GM19239 (cell line): ENCODE measurements around the gene GLRX5.
"Not testable (repeated sequence)": the region's sequence is repeated elsewhere in the genome, so short reads cannot be mapped to it uniquely, and the experiment has no call there.

ENCODE experiments used
- DNase-seq: peaks from one replicate; pipeline ENCODE4 v3.0.0; 2011; ENCODE audit warnings: low spot score; ENCODE audit not compliant: insufficient read length
- FAIRE-seq: peaks from 2 replicates; lab custom pipeline; 2011; peaks lifted over from hg19 to GRCh38; lab: Jason Lieb, UNC

Gene GLRX5

DNA sequence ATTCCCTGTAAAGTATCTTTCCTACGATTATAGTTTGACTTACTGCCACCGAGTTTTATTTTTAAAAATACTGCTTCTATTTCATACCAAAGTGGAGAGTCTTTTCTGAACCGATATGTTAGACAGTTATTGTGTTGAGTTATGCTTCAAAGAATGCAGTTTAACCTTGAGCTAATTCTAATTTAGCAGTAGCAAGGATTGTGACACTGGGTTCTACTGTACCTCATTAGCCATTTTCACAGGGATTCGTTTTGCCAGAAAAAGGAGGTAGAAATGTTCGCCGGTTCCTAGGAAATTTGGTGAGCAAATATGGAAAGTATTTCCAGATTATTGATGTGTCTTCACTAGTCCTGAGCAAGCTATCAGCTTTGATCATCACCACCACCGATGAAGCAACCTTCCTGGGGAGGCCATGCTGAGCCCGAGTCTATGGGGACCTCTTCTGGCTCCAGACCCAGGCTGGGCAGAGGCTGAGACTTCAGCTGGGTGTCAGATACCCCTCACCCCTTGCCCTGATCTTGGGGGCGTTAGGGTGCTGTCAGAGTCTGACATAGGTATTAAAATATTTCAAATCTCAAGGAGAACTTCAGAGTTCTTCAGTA lies 13.6 kb downstream of the GLRX5 start:
- FAIRE-seq (no peak), DNase-seq (no peak)

DNA sequence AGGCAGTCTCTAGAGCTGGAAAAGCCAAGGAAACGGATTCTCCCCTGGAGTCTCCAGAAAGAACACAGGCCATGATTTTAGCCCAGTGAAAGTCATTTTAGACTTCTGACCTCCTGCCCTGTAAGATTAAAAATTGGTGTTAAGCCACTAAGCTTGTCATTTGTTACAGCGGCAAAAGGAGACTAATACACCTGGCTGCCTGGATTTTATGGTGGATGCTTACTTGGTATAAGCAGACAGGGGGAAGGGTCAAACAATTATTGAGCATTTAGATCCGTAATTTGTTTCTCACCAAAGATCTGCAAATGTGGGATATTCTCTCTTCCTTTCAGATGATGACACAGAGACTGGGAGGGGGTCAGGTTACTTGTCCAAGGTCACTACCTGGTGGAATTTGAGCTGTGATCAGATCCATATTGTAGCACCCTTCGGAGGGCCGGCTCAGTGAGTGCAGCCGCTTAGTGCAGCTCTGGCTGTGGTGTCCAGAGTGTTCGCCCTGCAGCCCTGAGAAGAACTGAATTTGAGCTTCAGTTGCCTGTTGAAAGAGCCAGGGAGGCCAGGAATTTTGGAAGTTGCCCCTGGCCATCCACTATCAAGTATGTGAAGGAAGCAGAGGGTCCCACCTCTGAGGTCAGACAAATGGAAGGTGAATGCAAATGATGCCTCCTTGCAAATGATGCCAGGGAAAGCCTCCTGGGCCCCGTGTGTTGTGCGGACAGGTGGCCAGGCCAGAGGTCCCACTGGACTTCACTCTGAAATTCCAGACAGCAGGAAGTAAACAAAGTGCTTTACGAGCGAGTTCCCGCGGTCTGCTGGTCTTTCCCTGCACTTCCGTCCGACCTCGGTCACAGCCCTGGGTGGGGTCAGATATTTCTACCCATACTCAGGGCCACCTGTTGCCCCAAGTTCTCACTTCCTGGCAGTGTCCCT lies 15.1 kb downstream of the GLRX5 start:
- FAIRE-seq (no peak), DNase-seq (no peak)

DNA sequence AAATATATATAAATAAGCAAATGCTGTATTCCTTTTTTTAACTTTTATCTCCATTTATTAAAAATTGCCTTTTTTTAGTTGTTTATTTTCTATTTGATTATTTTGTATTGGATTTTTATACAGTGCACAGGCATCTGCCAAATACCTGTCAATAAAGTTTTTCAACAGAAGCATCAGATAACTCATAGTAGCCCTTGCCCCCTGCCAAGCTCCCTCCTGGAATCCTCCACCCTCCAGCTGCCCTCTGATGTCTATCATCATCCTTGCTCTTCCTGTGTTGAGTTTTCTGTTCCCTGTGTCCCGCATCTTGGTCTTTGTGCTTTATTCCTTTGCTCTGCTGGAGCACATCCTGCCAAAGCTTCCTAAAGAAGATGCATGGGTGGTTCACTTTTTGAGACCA lies 16.6 kb downstream of the GLRX5 start:
- FAIRE-seq (no peak), DNase-seq (no peak)

DNA sequence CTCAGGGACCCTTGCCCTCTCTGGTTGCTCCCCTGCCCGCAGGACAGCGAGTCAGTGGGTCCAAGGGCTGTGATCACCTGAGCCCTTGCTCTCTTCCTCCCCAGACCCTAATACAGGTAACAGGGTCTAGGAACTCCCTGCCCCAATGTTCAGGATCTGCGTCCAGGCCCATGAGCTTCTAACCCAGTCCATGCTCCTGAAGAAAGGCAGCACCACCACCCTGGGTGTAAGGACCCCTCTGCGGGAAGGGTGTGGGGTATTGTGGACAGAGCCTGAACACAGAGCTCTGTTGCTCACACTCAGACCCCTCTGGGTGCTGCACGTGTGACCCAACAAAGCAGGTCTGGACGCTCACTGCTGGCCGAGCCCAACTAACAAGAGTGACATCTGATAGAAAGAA lies 18.3 kb downstream of the GLRX5 start:
- FAIRE-seq (no peak), DNase-seq (no peak)

DNA sequence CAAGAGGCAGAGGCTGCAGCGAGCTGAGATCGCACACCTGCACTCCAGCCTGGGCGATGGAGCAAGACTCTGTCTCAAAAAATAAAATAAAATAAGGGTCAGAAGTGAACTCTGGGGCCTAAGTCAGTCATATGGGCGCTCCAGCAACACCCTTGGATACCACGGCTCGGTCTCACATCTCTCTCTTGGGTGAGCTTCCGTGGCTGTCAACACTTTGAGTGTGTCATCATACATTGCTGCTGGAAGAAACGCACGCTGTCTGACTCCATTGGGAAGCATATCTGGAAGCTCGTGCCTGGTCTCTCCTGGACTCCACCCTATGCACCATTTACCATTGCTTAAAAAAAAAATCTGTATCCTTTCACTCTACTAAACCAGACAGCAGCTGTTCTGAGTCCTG lies 20.2 kb downstream of the GLRX5 start:
- no peak for FAIRE-seq
- no peak for DNase-seq

DNA sequence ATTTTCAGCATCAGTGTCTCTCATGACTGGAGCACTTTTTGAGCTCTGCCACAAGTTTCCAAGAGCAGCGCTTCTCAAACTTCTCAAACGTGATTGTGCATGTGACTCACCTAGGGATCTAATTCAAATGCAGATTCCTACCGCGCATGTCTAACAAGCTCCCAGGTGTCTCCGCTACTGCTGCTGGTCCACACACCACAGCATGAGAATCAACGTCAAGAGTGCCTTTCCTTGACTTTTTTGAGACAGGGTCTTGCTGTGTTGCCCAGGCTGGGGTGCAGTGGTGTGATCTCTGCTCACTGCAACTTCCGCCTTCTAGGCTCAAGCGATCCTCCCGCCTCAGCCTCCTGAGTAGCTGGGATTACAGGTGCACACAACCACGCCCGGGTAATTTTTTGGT lies 22.4 kb downstream of the GLRX5 start:
- FAIRE-seq (no peak), DNase-seq (no peak)

DNA sequence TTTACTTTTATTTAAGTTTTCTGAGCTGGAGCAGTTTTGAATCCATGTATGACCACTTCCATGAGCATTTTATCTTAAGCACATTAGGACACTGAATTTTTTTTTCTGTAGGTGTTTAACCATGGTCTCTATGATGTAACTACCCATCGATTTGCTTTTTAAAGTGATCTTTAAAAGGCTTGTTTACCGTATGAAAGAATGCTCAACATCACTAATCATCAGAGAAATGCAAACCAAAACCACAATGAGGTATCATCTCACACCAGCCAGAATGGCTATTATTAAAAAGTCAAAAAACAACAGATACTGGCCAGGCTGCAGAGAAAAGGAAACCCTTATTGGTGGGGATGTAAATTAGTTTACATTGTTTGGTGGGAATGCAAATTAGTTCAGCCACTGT lies 23.0 kb downstream of the GLRX5 start:
- DNase-seq (no peak), FAIRE-seq (no peak)

DNA sequence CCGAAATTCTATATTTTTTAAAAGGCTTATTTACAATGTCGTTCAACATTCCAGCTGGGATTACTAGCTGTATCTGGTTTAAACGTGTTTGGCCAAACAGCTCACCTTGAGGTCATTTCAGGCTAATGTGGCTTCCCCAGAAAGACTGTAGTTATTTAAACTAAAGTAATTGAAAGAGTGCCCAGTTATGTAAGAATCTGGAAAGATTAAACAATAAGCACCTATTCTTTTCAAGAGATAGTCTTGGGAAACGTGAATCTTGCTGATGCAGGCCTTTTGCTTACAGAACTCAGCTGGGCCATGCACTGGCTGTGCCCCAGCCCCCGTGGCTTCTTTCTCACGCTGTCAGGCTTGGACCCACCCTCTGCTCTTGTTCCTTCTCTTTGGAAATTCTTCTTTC lies 24.4 kb downstream of the GLRX5 start:
- DNase-seq, result no peak
- no peak for FAIRE-seq

DNA sequence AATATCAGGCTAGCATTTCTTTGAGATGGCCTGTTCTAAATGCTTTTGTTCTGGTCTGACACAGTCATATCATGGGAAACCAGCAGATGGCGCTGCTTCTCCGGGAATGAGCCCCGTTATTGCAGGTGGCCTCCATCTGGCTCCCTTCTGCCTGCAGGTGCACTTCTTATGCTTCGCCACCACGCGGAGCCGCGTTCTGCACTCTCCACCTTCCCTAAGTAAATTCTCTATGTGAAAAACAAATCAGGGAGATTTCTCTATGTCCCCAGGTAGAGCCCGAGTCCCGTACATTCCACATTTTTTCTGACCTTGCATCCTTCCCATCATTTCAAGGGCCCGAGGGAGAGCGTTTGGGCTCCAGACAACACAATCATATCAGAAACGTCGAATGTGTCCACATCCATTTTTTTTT lies 26.2 kb downstream of the GLRX5 start:
- peak; percentile 98 for FAIRE-seq
- DNase-seq, result peak; percentile 82

DNA sequence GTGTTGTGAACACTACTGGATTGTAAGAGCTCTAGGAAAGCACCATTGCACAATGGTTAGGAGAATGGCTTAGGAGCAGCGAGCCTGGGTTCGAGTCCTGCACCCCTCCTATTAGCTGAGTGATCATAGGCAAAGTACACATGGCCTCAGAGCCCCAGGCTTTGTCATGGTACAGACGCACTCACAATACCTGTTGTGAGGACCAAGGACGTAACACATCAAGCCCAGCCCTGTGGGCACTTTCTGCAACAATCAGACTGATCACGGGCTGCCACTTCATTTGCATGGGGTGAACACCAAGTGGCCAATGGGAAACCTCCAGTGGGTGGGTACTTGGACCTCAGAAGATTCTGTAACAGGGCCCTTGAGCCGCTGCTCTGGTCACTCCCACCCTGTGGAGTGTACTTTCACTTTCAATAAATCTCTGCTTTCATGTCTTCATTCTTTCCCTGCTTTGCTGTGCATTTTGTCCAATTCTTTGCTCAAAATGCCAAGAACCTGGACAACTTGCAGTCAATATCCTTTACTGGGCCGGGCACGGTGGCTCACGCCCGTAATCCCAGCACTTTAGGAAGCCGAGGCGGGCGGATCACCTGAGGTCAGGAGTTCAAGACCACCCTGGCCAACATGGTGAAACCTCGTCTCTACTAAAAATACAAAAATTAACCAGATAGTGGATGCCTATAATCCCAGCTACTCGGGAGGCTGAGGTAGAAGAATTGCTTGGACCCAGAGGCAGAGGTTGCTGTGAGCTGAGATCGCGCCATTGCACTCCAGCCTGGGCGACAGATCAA lies 28.2 kb downstream of the GLRX5 start:
- FAIRE-seq (no peak), DNase-seq (no peak)

DNA sequence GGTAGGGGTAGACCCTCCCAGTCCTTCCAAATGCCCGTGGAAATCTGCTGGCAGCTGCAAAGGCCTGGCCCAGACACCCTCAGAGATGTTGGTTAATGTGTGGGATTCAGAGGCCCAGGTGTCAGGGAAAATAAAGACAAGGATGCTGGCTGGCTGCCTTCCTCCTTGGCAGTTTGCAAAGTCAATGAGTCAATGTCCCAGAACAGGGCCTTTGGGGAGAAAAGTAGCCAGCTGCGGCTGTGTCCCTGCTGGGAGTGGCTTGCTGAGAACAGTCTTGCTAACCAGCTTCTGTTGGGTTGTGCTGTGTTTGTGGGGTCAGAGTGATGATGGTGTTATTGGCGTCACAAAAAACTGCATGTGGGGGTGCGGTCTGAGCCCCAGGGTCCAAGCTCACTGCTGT lies 29.2 kb downstream of the GLRX5 start:
- no peak for FAIRE-seq

DNA sequence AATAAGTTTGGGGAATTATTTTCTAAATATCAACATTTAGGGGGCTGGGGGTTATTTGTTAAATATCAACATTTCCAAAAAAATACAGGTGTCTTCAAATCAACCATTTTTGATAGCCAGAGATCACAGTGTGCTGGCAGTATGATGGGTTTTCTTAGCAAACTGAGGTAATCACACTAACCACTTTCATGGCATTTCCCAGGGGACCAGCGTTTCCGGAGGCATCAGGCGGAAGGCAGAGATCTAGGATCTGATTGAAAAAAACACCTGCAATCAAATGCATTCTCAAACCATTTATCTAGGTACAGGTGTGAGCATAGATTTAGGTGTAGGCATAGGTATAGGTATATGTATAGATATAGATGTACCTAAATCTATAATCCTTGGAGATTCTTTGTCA lies 34.6 kb downstream of the GLRX5 start:
- DNase-seq (no peak), FAIRE-seq (peak; percentile 14)

More for the DNA sequence above, 29.2 kb downstream of the GLRX5 start:
- DNase-seq, result no peak

DNA sequence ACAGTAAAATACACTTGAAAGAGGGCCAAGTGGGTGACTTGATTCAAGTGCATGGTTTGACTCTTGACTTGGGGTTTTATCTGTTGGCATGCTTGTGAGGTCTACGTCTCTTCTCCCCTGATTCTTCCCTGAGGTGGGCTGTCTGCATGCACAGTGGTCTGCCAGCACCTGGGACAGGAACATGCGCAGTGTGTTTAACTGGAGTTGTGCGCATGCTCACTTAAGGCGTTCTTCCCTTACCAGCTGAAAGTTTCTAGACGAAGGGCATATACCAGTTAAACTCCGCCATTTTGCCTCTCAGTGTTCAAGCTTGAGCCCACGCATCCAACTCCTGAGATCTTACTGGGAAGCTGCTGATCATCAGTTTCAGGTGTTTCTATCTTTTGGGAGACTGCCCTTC lies 38.5 kb downstream of the GLRX5 start:
- FAIRE-seq (no peak), DNase-seq (no peak)

DNA sequence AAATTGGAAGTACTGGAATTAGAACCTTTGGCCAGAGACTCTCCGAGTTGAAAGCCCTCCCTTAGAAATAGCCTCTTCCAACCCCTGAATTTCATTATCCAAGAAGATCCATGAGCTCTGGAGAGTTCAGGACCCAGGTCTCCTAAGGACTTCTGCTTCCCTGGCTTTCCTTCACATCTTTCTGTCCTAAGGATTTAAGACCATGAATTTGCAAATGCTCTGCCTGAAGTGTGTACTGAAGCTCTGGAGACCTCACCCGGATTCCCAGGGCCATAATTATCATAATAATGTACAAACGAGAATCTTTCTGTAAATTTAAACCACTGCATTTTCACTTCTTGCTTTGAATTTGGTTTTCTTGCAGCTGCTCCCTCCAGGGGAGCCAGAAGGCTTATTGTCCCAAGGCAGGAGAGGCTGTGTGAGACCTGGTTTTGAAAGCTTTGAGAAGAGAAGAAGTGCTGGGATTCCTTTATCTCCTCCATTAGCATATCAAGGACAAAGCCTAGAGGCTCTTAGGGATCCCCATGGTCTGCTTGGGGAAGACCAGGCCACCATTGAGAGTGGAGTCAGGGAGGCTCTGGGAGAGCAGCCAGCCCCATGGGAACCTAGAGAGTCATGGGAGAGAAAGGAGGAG lies 41.1 kb downstream of the GLRX5 start:
- FAIRE-seq, result peak; percentile 91
- no peak for DNase-seq

DNA sequence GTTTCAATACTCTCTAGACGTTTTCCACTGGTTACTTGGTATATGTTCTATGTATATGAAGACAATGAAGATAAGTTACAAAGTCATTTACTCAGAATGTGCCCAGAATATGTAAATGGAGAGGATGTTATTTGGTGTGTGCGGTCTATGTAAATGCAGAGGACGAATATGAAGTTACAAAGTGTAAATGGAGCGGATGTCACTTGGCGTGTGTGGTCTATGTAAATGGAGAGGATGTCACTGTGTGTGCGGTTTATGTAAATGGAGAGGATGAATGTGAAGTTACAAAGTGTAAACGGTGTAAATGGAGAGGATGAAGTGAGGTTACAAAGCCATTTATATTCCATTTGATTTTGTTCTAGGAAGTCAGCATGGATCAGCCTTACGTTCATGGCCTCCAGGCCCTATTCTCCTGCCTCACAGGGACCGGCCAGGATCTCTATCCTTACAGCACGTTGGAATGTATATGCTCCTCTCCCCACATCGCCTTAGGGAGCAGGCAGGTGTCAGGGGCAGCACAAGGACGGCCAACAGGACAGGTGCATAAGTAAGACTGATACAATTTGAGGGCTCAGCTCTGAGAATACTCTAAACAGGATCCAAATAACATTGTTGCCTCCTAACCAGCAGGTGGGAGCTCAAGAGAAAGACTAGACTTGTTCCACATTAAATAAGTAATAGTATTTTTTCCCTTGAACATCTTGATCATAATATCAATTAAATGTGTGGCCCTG lies 42.4 kb downstream of the GLRX5 start:
- DNase-seq (peak; percentile 48), FAIRE-seq (peak; percentile 97)

DNA sequence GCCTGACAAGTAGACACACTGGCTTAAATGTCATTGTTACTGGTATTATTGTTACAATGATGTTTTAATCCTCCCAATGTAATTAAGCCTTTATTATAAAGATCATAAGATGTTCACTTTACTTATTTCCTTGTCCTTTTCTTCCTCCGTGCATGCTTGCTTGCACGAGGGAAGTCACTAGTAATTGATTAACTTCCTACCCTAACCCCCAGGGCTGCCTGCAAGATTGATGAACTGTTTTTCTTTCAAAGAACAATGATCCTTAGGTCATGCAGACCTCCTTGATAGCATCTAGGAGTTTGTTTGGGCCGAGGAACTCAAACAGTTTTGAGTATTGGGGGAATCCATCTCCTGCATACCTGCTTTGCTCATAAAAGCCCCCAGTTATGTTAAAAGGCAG lies 43.0 kb downstream of the GLRX5 start:
- no peak for DNase-seq
- no peak for FAIRE-seq

DNA sequence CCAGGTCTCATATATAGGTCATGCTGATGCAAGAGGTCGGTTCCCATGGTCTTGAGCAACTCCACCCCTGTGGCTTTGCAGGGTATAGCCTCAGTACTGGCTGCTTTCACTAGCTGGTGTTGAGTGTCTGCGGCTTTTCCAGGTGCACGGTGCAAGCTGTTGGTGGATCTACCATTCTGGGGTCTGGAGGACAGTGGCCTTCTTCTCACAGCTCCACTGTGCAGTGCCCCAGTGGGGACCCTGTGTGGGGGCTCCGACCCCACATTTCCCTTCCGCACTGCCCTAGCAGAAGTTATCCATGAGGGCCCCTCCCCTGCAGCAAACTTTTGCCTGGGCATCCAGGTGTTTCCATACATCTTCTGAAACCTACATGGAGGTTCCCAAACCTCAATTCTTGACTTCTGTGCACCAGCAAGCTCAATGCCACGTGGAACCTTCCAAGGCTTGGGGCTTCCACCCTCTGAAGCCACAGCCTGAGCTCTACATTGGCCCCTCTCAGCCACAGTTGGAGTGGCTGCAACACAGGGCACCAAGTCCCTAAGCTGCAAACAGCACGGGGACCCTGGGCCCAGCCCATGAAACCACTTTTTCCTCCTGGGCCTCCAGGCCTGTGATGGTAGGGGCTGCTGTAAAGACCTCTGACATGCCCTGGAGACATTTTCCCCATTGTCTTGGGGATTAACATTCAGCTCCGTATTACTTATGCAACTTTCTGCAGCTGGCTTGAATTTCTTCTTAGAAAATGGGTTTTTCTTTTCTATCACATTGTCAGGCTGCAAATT lies 49.2 kb downstream of the GLRX5 start:
- not testable (repeated sequence) for FAIRE-seq, DNase-seq

DNA sequence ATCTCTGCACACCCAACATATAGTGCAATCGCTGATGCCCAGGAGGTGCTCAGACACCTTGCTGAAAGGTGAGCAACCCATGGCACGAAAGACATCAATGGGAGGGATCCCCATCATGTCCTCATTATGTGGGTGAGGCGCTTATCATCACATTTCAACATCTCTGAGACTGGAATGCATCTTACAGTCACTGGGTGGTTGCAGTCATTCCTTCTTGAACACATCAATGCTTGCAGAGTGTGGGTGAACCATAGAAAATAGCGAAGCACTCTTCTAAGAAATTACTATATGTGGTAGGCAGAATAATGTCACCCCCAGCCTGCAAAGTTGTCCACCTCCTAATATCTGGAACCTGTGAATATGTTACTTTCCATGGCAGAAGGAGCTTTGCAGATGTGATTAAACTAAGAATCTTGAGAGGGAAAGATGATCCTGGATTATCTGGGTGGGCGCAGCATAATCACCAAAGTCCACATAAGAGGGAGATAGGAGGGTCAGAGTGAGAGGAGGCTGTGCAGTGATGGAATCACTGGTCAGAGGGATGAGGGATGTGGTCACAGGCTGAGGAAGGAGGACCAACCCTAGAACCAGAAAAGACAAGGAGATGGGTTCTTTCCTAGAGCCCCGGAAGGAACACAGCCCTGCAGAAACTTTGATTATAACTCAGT lies 51.2 kb downstream of the GLRX5 start:
- DNase-seq (no peak), FAIRE-seq (no peak)
